Neural progenitor cell (in vitro differentiated cells): ENCODE measurements around the gene ADORA1. TPM values are rescaled to one million over a fixed set of nuclear protein-coding genes. Genes with fewer than 3 reads are reported as not detected.

Experiments
- DNase-seq: peaks from one replicate; pipeline ENCODE4 v3.0.0-alpha.2; 2016; ENCODE audit warnings: low spot score
- H2AFZ ChIP-seq: fragments of 200-600 bp; sonication (generic); replicated peaks from 2 replicates; pipeline ENCODE4 v1.6.1; 2016; ENCODE audit warnings: antibody characterized with exemption
- H3F3A ChIP-seq: fragments of 200-600 bp; sonication (generic); 2 replicates; pipeline ENCODE4 v1.6.1; 2016; ENCODE audit warnings: antibody characterized with exemption, low read depth
- H3K27ac ChIP-seq: fragments of 200-600 bp; sonication (generic); 2 replicates; pipeline ENCODE4 v1.5.1; 2016; ENCODE audit warnings: mild to moderate bottlenecking
- H3K27me3 ChIP-seq: fragments of 200-600 bp; sonication (generic); 2 replicates; pipeline ENCODE4 v1.6.1; 2016; ENCODE audit warnings: mild to moderate bottlenecking, moderate library complexity
- H3K36me3 ChIP-seq: fragments of 200-600 bp; sonication (generic); 2 replicates; pipeline ENCODE4 v1.5.1; 2016
- H3K4me1 ChIP-seq: fragments of 200-600 bp; sonication (generic); 2 replicates; pipeline ENCODE4 v1.6.1; 2016; ENCODE audit warnings: mixed run types
- H3K4me2 ChIP-seq: fragments of 200-600 bp; sonication (generic); 2 replicates; pipeline ENCODE4 v1.6.1; 2016
- H3K4me3 ChIP-seq: fragments of 200-600 bp; sonication (generic); 2 replicates; pipeline ENCODE4 v1.5.1; 2016
- H3K79me2 ChIP-seq: fragments of 200-600 bp; sonication (generic); 2 replicates; pipeline ENCODE4 v1.6.1; 2016; ENCODE audit warnings: low read depth
- H3K9ac ChIP-seq: fragments of 200-600 bp; sonication (generic); 2 replicates; pipeline ENCODE4 v1.6.1; 2016
- H3K9me3 ChIP-seq: fragments of 200-600 bp; sonication (generic); 2 replicates; pipeline ENCODE4 v1.5.1; 2016; ENCODE audit warnings: low read depth
- H4K20me1 ChIP-seq: fragments of 200-600 bp; sonication (generic); 2 replicates; pipeline ENCODE4 v1.6.1; 2016; ENCODE audit warnings: low read depth
- H3K27ac Mint-ChIP-seq: 3 replicates; pipeline ENCODE4 v1.8.0; 2021; ENCODE audit warnings: mixed read lengths
- H3K27me3 Mint-ChIP-seq: 2 replicates; pipeline ENCODE4 v1.8.0; 2022; ENCODE audit warnings: low read depth, mild to moderate bottlenecking, inconsistent platforms, moderate library complexity, mixed read lengths; ENCODE audit not compliant: insufficient read depth
- H3K36me3 Mint-ChIP-seq: 3 replicates; pipeline ENCODE4 v1.8.0; 2021; ENCODE audit warnings: mixed read lengths
- H3K4me1 Mint-ChIP-seq: 3 replicates; pipeline ENCODE4 v1.8.0; 2021; ENCODE audit warnings: mixed read lengths
- H3K4me3 Mint-ChIP-seq: 3 replicates; pipeline ENCODE4 v1.8.0; 2021; ENCODE audit warnings: mild to moderate bottlenecking, moderate library complexity, mixed read lengths
- H3K9me3 Mint-ChIP-seq: 3 replicates; pipeline ENCODE4 v1.8.0; 2020; ENCODE audit warnings: mixed read lengths
- CTCF ChIP-seq: fragments of 200-600 bp; sonication (generic); IDR thresholded peaks from 2 replicates; pipeline ENCODE4 v1.5.1; 2017; ENCODE audit warnings: antibody characterized with exemption, mild to moderate bottlenecking
- EZH2 ChIP-seq: fragments of 200-600 bp; sonication (generic); IDR thresholded peaks from 2 replicates; pipeline ENCODE4 v1.6.1; 2017; ENCODE audit warnings: antibody characterized with exemption, mild to moderate bottlenecking, moderate library complexity
- EZH2phosphoT487 ChIP-seq: fragments of 200-600 bp; sonication (generic); IDR thresholded peaks from 2 replicates; pipeline ENCODE4 v1.6.1; 2017; ENCODE audit warnings: antibody characterized with exemption
- total RNA-seq: library from RNA; depleted of rRNA; stranded (reverse); fragments of >200 nt; gene quantifications from 2 replicates; pipeline ENCODE4 v1.2.3, GENCODE V29; 2015; ENCODE audit warnings: low replicate concordance

ADORA1 gene
- total RNA-seq, 1 donor from 2014 or later = 1.1 TPM

GRCh38 chr1:203177470-203178039 is 50.0 kb downstream of the ADORA1 start:
- Mint-ChIP-seq H3K36me3 (no peaks in the 10 kb centered on the region), H3K4me1 (peaks cover 60% of the 10 kb centered on the region), H3K27ac (peak overlapping the region; percentile 95), H3K4me3 (peak overlapping the region; percentile 42), H3K9me3 (no peaks in the 10 kb centered on the region), H3K27me3 (peaks cover 12% of the 10 kb centered on the region)
- H3K4me2 ChIP-seq = peak overlapping the region; percentile 46
- H3F3A ChIP-seq = peaks cover 33% of the 10 kb centered on the region
- H3K27ac ChIP-seq = peak overlapping the region; percentile 71
- H3K9me3 ChIP-seq = no peaks in the 10 kb centered on the region
- no peaks in the 10 kb centered on the region for H4K20me1 ChIP-seq
- H2AFZ ChIP-seq = no peak overlapping the region
- H3K4me3 ChIP-seq = no peak overlapping the region
- no peak for TF ChIP-seq EZH2
- no peak for TF ChIP-seq EZH2phosphoT487
- no peak for TF ChIP-seq CTCF
- peak; percentile 42 for DNase-seq
- H3K4me1 ChIP-seq = peaks cover 50% of the 10 kb centered on the region
- H3K36me3 ChIP-seq = no peaks in the 10 kb centered on the region
- no peaks in the 10 kb centered on the region for H3K79me2 ChIP-seq
- no peak overlapping the region for H3K9ac ChIP-seq
- no peaks in the 10 kb centered on the region for H3K27me3 ChIP-seq

GRCh38 chr1:203178083-203178482 is 50.6 kb downstream of the ADORA1 start:
- H3K4me1 ChIP-seq = peaks cover 47% of the 10 kb centered on the region
- TF ChIP-seq EZH2phosphoT487 (no peak), EZH2 (no peak), CTCF (no peak)
- H3K4me2 ChIP-seq = peak overlapping the region; percentile 46
- H3F3A ChIP-seq = peaks cover 34% of the 10 kb centered on the region
- H4K20me1 ChIP-seq = no peaks in the 10 kb centered on the region
- no peaks in the 10 kb centered on the region for H3K27me3 ChIP-seq
- Mint-ChIP-seq H3K4me1 (peaks cover 64% of the 10 kb centered on the region), H3K4me3 (peak overlapping the region; percentile 42), H3K36me3 (no peaks in the 10 kb centered on the region), H3K9me3 (no peaks in the 10 kb centered on the region), H3K27ac (peak overlapping the region; percentile 95), H3K27me3 (peaks cover 12% of the 10 kb centered on the region)
- H3K27ac ChIP-seq = peak overlapping the region; percentile 71
- H2AFZ ChIP-seq = no peak overlapping the region
- no peaks in the 10 kb centered on the region for H3K79me2 ChIP-seq
- H3K4me3 ChIP-seq = no peak overlapping the region
- peak; percentile 89 for DNase-seq
- no peaks in the 10 kb centered on the region for H3K9me3 ChIP-seq
- H3K36me3 ChIP-seq = no peaks in the 10 kb centered on the region
- no peak overlapping the region for H3K9ac ChIP-seq

GRCh38 chr1:203178821-203179666 is 51.5 kb downstream of the ADORA1 start:
- H3K27ac Mint-ChIP-seq = peak overlapping the region; percentile 95
- DNase-seq = peak; percentile 48
- TF ChIP-seq EZH2phosphoT487 (no peak), CTCF (no peak), EZH2 (no peak)

More at GRCh38 chr1:203178821-203179666, 51.5 kb downstream of the ADORA1 start:
- Histone ChIP-seq H3K27me3 (no peaks in the 10 kb centered on the region), H3K4me3 (no peak overlapping the region), H3K9ac (no peak overlapping the region), H3K79me2 (no peaks in the 10 kb centered on the region), H3K4me2 (peak overlapping the region; percentile 46), H3K27ac (peak overlapping the region; percentile 39), H3F3A (peaks cover 34% of the 10 kb centered on the region), H3K9me3 (no peaks in the 10 kb centered on the region), H3K4me1 (peaks cover 47% of the 10 kb centered on the region), H3K36me3 (no peaks in the 10 kb centered on the region), H4K20me1 (no peaks in the 10 kb centered on the region), H2AFZ (no peak overlapping the region)
- no peaks in the 10 kb centered on the region for H3K36me3 Mint-ChIP-seq
- peaks cover 12% of the 10 kb centered on the region for H3K27me3 Mint-ChIP-seq
- no peaks in the 10 kb centered on the region for H3K9me3 Mint-ChIP-seq
- H3K4me3 Mint-ChIP-seq = no peak overlapping the region
- peaks cover 58% of the 10 kb centered on the region for H3K4me1 Mint-ChIP-seq
